Measurements from ENCODE around the gene TMEM254.

GRCh38 chr10:80108576-80109239, 30.2 kb downstream of the TMEM254 start:
- TF ChIP-seq POLR2AphosphoS5 (IDR thresholded peaks at IDR 0.05) (no peak), POLR2A (IDR thresholded peaks at IDR 0.05) (no peak)
- TF ChIP-seq, protein P1, sequence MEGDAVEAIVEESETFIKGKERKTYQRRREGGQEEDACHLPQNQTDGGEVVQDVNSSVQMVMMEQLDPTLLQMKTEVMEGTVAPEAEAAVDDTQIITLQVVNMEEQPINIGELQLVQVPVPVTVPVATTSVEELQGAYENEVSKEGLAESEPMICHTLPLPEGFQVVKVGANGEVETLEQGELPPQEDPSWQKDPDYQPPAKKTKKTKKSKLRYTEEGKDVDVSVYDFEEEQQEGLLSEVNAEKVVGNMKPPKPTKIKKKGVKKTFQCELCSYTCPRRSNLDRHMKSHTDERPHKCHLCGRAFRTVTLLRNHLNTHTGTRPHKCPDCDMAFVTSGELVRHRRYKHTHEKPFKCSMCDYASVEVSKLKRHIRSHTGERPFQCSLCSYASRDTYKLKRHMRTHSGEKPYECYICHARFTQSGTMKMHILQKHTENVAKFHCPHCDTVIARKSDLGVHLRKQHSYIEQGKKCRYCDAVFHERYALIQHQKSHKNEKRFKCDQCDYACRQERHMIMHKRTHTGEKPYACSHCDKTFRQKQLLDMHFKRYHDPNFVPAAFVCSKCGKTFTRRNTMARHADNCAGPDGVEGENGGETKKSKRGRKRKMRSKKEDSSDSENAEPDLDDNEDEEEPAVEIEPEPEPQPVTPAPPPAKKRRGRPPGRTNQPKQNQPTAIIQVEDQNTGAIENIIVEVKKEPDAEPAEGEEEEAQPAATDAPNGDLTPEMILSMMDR (IDR thresholded peaks at IDR 0.05 in 8 of 11, conservative IDR thresholded peaks at IDR 0.05 in 3 of 11) = no peak
